ENCODE results near the gene HDDC2.

- TF ChIP-seq EZH2 (IDR thresholded peaks at IDR 0.05; ENCODE audit: insufficient read depth, poor library complexity, severe bottlenecking): no peak
- TF ChIP-seq EZH2phosphoT487 (IDR thresholded peaks at IDR 0.05; ENCODE audit: insufficient read depth, low read depth): no peak
Measured at GRCh38 chr6:125275779-125276178, 26.0 kb downstream of the HDDC2 start.

Measured in GM23248 (cell line).